ENCODE measurements around the gene AP5Z1. TPM values are rescaled to one million over a fixed set of nuclear protein-coding genes. Genes with fewer than 3 reads are reported as not detected.

AP5Z1 gene
- total RNA-seq, 2 donors from 2014 or later, result 38.1 to 39.0 TPM

- Mint-ChIP-seq H3K4me1 (ENCODE audit: low read depth) (no peaks in the 10 kb centered on the region), H3K27me3 (ENCODE audit: low read depth) (no peaks in the 10 kb centered on the region), H3K36me3 (ENCODE audit: insufficient read depth in 2 of 2) (no peaks in the 10 kb centered on the region), H3K27ac (no peak overlapping the region), H3K4me3 (no peak overlapping the region), H3K9me3 (no peaks in the 10 kb centered on the region)
- ATAC-seq (replicated peaks in 1 of 2) (no peak), DNase-seq (no peak)
Measured at GRCh38 chr7:4820967-4821471, 45.6 kb downstream of the AP5Z1 start.

- Mint-ChIP-seq H3K4me1 (ENCODE audit: low read depth) (no peaks in the 10 kb centered on the region), H3K27ac (no peak overlapping the region), H3K4me3 (no peak overlapping the region), H3K9me3 (no peaks in the 10 kb centered on the region), H3K27me3 (ENCODE audit: low read depth) (no peaks in the 10 kb centered on the region), H3K36me3 (ENCODE audit: insufficient read depth in 2 of 2) (no peaks in the 10 kb centered on the region)
- DNase-seq (no peak), ATAC-seq (replicated peaks in 1 of 2) (no peak)
Measured at GRCh38 chr7:4822677-4823076, 47.3 kb downstream of the AP5Z1 start.

GRCh38 chr7:4823441-4824119 lies 48.2 kb downstream of the AP5Z1 start:
- Mint-ChIP-seq H3K4me3 (no peak overlapping the region), H3K9me3 (no peaks in the 10 kb centered on the region), H3K36me3 (ENCODE audit: insufficient read depth in 2 of 2) (no peaks in the 10 kb centered on the region), H3K4me1 (ENCODE audit: low read depth) (no peaks in the 10 kb centered on the region), H3K27ac (no peak overlapping the region), H3K27me3 (ENCODE audit: low read depth) (no peaks in the 10 kb centered on the region)
- no peak for ATAC-seq (replicated peaks in 1 of 2)
- DNase-seq, result no peak

- DNase-seq, result no peak
- H3K27ac Mint-ChIP-seq, result no peak overlapping the region
- no peak overlapping the region for H3K4me3 Mint-ChIP-seq
- no peaks in the 10 kb centered on the region for H3K27me3 Mint-ChIP-seq (ENCODE audit: low read depth)
- H3K4me1 Mint-ChIP-seq (ENCODE audit: low read depth), result no peaks in the 10 kb centered on the region
- no peaks in the 10 kb centered on the region for H3K36me3 Mint-ChIP-seq (ENCODE audit: insufficient read depth in 2 of 2)
- no peak for ATAC-seq (replicated peaks in 1 of 2)
- H3K9me3 Mint-ChIP-seq, result no peaks in the 10 kb centered on the region
Measured at GRCh38 chr7:4824120-4824775, 48.8 kb downstream of the AP5Z1 start.

- Mint-ChIP-seq H3K27me3 (ENCODE audit: low read depth) (no peaks in the 10 kb centered on the region), H3K36me3 (ENCODE audit: insufficient read depth in 2 of 2) (no peaks in the 10 kb centered on the region), H3K4me3 (no peak overlapping the region), H3K4me1 (ENCODE audit: low read depth) (peaks cover 1% of the 10 kb centered on the region), H3K27ac (no peak overlapping the region), H3K9me3 (no peaks in the 10 kb centered on the region)
- no peak for DNase-seq
- ATAC-seq (replicated peaks in 1 of 2), result no peak
Measured at GRCh38 chr7:4825081-4825480, 49.7 kb downstream of the AP5Z1 start.

GRCh38 chr7:4828720-4829383 lies 53.4 kb downstream of the AP5Z1 start:
- Mint-ChIP-seq H3K9me3 (no peaks in the 10 kb centered on the region), H3K4me1 (ENCODE audit: low read depth) (peaks cover 4% of the 10 kb centered on the region), H3K27ac (no peak overlapping the region), H3K4me3 (no peak overlapping the region), H3K27me3 (ENCODE audit: low read depth) (no peaks in the 10 kb centered on the region), H3K36me3 (ENCODE audit: insufficient read depth in 2 of 2) (no peaks in the 10 kb centered on the region)
- DNase-seq (no peak), ATAC-seq (replicated peaks in 1 of 2) (no peak)

GRCh38 chr7:4830176-4830575 lies 54.8 kb downstream of the AP5Z1 start:
- peak; percentile 70 to 88 for ATAC-seq (replicated peaks in 1 of 2)
- Mint-ChIP-seq H3K4me1 (ENCODE audit: low read depth) (peaks cover 4% of the 10 kb centered on the region), H3K36me3 (ENCODE audit: insufficient read depth in 2 of 2) (no peaks in the 10 kb centered on the region), H3K4me3 (no peak overlapping the region), H3K27me3 (ENCODE audit: low read depth) (no peaks in the 10 kb centered on the region), H3K9me3 (no peaks in the 10 kb centered on the region), H3K27ac (no peak overlapping the region)
- DNase-seq, result peak; percentile 57 to 75

GRCh38 chr7:4831723-4832495 lies 56.5 kb downstream of the AP5Z1 start:
- Mint-ChIP-seq H3K4me1 (ENCODE audit: low read depth) (peaks cover 4% of the 10 kb centered on the region), H3K36me3 (ENCODE audit: insufficient read depth in 2 of 2) (no peaks in the 10 kb centered on the region), H3K9me3 (no peaks in the 10 kb centered on the region), H3K27ac (no peak overlapping the region), H3K4me3 (no peak overlapping the region), H3K27me3 (ENCODE audit: low read depth) (no peaks in the 10 kb centered on the region)
- DNase-seq, result no peak
- ATAC-seq (replicated peaks in 1 of 2), result no peak

- Mint-ChIP-seq H3K9me3 (no peaks in the 10 kb centered on the region), H3K36me3 (ENCODE audit: insufficient read depth in 2 of 2) (no peaks in the 10 kb centered on the region), H3K27ac (no peak overlapping the region), H3K4me3 (no peak overlapping the region), H3K27me3 (ENCODE audit: low read depth) (no peaks in the 10 kb centered on the region), H3K4me1 (ENCODE audit: low read depth) (peaks cover 4% of the 10 kb centered on the region)
- DNase-seq (no peak), ATAC-seq (replicated peaks in 1 of 2) (no peak)
Measured at GRCh38 chr7:4832711-4833110, 57.3 kb downstream of the AP5Z1 start.

- H3K27ac Mint-ChIP-seq, result no peak overlapping the region
- H3K36me3 Mint-ChIP-seq (ENCODE audit: insufficient read depth in 2 of 2), result no peaks in the 10 kb centered on the region
- no peaks in the 10 kb centered on the region for H3K9me3 Mint-ChIP-seq
- H3K4me3 Mint-ChIP-seq, result no peak overlapping the region
- no peak for ATAC-seq (replicated peaks in 1 of 2)
- DNase-seq, result no peak
- no peaks in the 10 kb centered on the region for H3K27me3 Mint-ChIP-seq (ENCODE audit: low read depth)
- peaks cover 4% of the 10 kb centered on the region for H3K4me1 Mint-ChIP-seq (ENCODE audit: low read depth)
Measured at GRCh38 chr7:4833176-4833575, 57.8 kb downstream of the AP5Z1 start.

- Mint-ChIP-seq H3K4me3 (no peak overlapping the region), H3K27ac (no peak overlapping the region), H3K27me3 (ENCODE audit: low read depth) (no peaks in the 10 kb centered on the region), H3K4me1 (ENCODE audit: low read depth) (peaks cover 4% of the 10 kb centered on the region), H3K9me3 (no peaks in the 10 kb centered on the region), H3K36me3 (ENCODE audit: insufficient read depth in 2 of 2) (no peaks in the 10 kb centered on the region)
- DNase-seq, result no peak
- ATAC-seq (replicated peaks in 1 of 2), result no peak
Measured at GRCh38 chr7:4833691-4834600, 58.5 kb downstream of the AP5Z1 start.

GRCh38 chr7:4834601-4835397 lies 59.4 kb downstream of the AP5Z1 start:
- H3K27me3 Mint-ChIP-seq (ENCODE audit: low read depth), result no peaks in the 10 kb centered on the region
- H3K4me3 Mint-ChIP-seq, result no peak overlapping the region
- no peaks in the 10 kb centered on the region for H3K36me3 Mint-ChIP-seq (ENCODE audit: insufficient read depth in 2 of 2)
- H3K27ac Mint-ChIP-seq, result no peak overlapping the region
- DNase-seq, result no peak
- H3K9me3 Mint-ChIP-seq, result no peaks in the 10 kb centered on the region
- peaks cover 4% of the 10 kb centered on the region for H3K4me1 Mint-ChIP-seq (ENCODE audit: low read depth)
- ATAC-seq (replicated peaks in 1 of 2), result no peak

All from activated T-cell treated with anti-CD3 and anti-CD28 coated beads, Interleukin-2, amount 50 U/mL, for 72 hours (primary cell).